IMR-90 (cell line): ENCODE results near the gene ITGA1. TPM values are rescaled to one million over a fixed set of nuclear protein-coding genes. Genes with fewer than 3 reads are reported as not detected.
A peak's percentile ranks its signal among the peaks of the same experiment; 100 is the strongest.

Experiments
- ATAC-seq: fragments of 200-7000 bp; cut with Tn5 transposase; 2 replicates; pipeline ENCODE4 v1.9.1; 2020; ENCODE audit warnings: low read depth, mild to moderate bottlenecking, moderate library complexity
- BruUV-seq: library from RNA; stranded (reverse); fragments of 400-500 nt; replicated peaks from 2 replicates; lab custom pipeline; 2021; lab: Mats Ljungman, UMichigan
- CTCF ChIA-PET: fragments of 300-600 bp; formaldehyde crosslinking; extraction: SDS; loops from one replicate; lab custom pipeline; 2021; ENCODE audit warnings: antibody characterized with exemption; lab: Yijun Ruan, JAX
- POLR2A ChIA-PET: fragments of 300-600 bp; sonication (Branson Sonifier 250); formaldehyde crosslinking; loops from one replicate; lab custom pipeline; 2022; ENCODE audit warnings: antibody characterized with exemption; ENCODE audit not compliant: unreplicated experiment; lab: Charles Lee
- DNase-seq: peaks from one replicate; pipeline ENCODE4 v3.0.0; 2013
- H2AFZ ChIP-seq: replicated peaks from 2 replicates; pipeline ENCODE3; 2013; ENCODE audit warnings: low read length, mild to moderate bottlenecking; ENCODE audit not compliant: poor library complexity
- H2AK5ac ChIP-seq: 2 replicates; pipeline ENCODE4 v1.6.1; 2013; ENCODE audit warnings: low read depth, low read length, inconsistent platforms
- H2AK9ac ChIP-seq: replicated peaks from 2 replicates; pipeline ENCODE3; 2013; ENCODE audit warnings: mild to moderate bottlenecking, low read depth, low read length, moderate library complexity; ENCODE audit not compliant: poor library complexity
- H2BK120ac ChIP-seq: 2 replicates; pipeline ENCODE4 v1.6.1; 2013; ENCODE audit warnings: low read depth, low read length, inconsistent platforms
- H2BK15ac ChIP-seq: 3 replicates; pipeline ENCODE4 v1.6.1; 2013; ENCODE audit warnings: low read depth, low read length, inconsistent platforms
- H2BK20ac ChIP-seq: 2 replicates; pipeline ENCODE4 v1.6.1; 2013; ENCODE audit warnings: low read depth, mild to moderate bottlenecking, inconsistent platforms, low read length, moderate library complexity
- H2BK5ac ChIP-seq: 2 replicates; pipeline ENCODE4 v1.6.1; 2013; ENCODE audit warnings: mild to moderate bottlenecking, low read depth, low read length, inconsistent platforms; ENCODE audit not compliant: poor library complexity, severe bottlenecking
- H3K14ac ChIP-seq: replicated peaks from 2 replicates; pipeline ENCODE4 v1.6.1; 2013; ENCODE audit warnings: low read depth, low read length, inconsistent platforms
- H3K18ac ChIP-seq: 2 replicates; pipeline ENCODE4 v1.6.1; 2013; ENCODE audit warnings: low read depth, low read length, control low read depth
- H3K23ac ChIP-seq: 2 replicates; pipeline ENCODE4 v1.6.1; 2013; ENCODE audit warnings: low read depth, low read length, inconsistent platforms
- H3K27ac ChIP-seq: 2 replicates; pipeline ENCODE4 v1.5.1; 2013; ENCODE audit warnings: mild to moderate bottlenecking, control low read depth, low read length; ENCODE audit not compliant: insufficient read depth
- H3K27me3 ChIP-seq: 2 replicates; pipeline ENCODE4 v1.6.1; 2013; ENCODE audit warnings: low read length; ENCODE audit not compliant: control insufficient read depth, insufficient read depth
- H3K36me3 ChIP-seq: 2 replicates; pipeline ENCODE4 v1.6.1; 2013; ENCODE audit warnings: low read length, mixed read lengths; ENCODE audit not compliant: control insufficient read depth, insufficient read depth
- H3K4ac ChIP-seq: 2 replicates; pipeline ENCODE4 v1.6.1; 2013; ENCODE audit warnings: low read depth, low read length, inconsistent platforms
- H3K4me1 ChIP-seq: 2 replicates; pipeline ENCODE4 v1.6.1; 2013; ENCODE audit warnings: low read length, mixed read lengths; ENCODE audit not compliant: control insufficient read depth, insufficient read depth
- H3K4me2 ChIP-seq: 2 replicates; pipeline ENCODE4 v1.6.1; 2013; ENCODE audit warnings: low read depth, mild to moderate bottlenecking, control low read depth, low read length, moderate library complexity
- H3K4me3 ChIP-seq: 2 replicates; pipeline ENCODE4 v1.5.1; 2013; ENCODE audit warnings: low read depth, mild to moderate bottlenecking, control low read depth, low read length, moderate library complexity; ENCODE audit not compliant: insufficient read depth
- H3K56ac ChIP-seq: 2 replicates; pipeline ENCODE4 v1.6.1; 2013; ENCODE audit warnings: low read length, inconsistent platforms; ENCODE audit not compliant: insufficient read depth; ENCODE audit errors: extremely low read depth
- H3K79me1 ChIP-seq, 2 experiments: 2 replicates each; pipeline ENCODE4 v1.6.1; 2013; ENCODE audit warnings: low read length in 2 of 2, inconsistent platforms in 1 of 2, low read depth in 1 of 2
- H3K9ac ChIP-seq: 2 replicates; pipeline ENCODE4 v1.6.1; 2013; ENCODE audit warnings: low read depth, low read length, control low read depth
- H3K9me1 ChIP-seq: 2 replicates; pipeline ENCODE4 v1.6.1; 2013; ENCODE audit warnings: low read length, inconsistent platforms; ENCODE audit not compliant: insufficient read depth
- H3K9me3 ChIP-seq: 2 replicates; pipeline ENCODE4 v1.6.1; 2013; ENCODE audit warnings: low read length; ENCODE audit not compliant: control insufficient read depth, insufficient read depth
- H4K20me1 ChIP-seq: 2 replicates; pipeline ENCODE4 v1.6.1; 2013; ENCODE audit warnings: low read length, inconsistent platforms; ENCODE audit not compliant: insufficient read depth
- H4K5ac ChIP-seq: 2 replicates; pipeline ENCODE4 v1.6.1; 2013; ENCODE audit warnings: mild to moderate bottlenecking, low read depth, low read length, control low read depth
- H4K8ac ChIP-seq, 2 experiments: 2 replicates each; pipeline ENCODE4 v1.6.1; 2013; ENCODE audit warnings: low read depth in 2 of 2, low read length in 2 of 2, control low read depth in 1 of 2, inconsistent platforms in 1 of 2
- H4K91ac ChIP-seq: 2 replicates; pipeline ENCODE4 v1.6.1; 2013; ENCODE audit warnings: low read depth, low read length, inconsistent platforms; ENCODE audit not compliant: insufficient read depth
- CEBPB ChIP-seq: IDR thresholded peaks from 2 replicates; pipeline ENCODE4 v1.6.1; 2012; ENCODE audit warnings: low read depth, low read length, improper control_type of control experiment
- FOS ChIP-seq: fragments of 150-350 bp; IDR thresholded peaks from 2 replicates; pipeline ENCODE4 v1.6.1; 2016; ENCODE audit warnings: low read depth, low read length
- MAZ ChIP-seq: IDR thresholded peaks from 2 replicates; pipeline ENCODE4 v1.6.1; 2012; ENCODE audit warnings: low read depth, mild to moderate bottlenecking, low read length, improper control_type of control experiment, moderate library complexity, borderline replicate concordance
- WGBS, 2 experiments: methylation state at CpG; one replicate each; pipeline versions ENCODE4 v1.1.5 to v1.1.7; 2013; ENCODE audit warnings: missing lambda C conversion rate in 2 of 2; ENCODE audit not compliant: insufficient read length in 1 of 2; ENCODE audit errors: extremely low coverage in 2 of 2; 5-methylcytosine and 5-hydroxymethylcytosine counted together
- dilution Hi-C: fragments of 300-500 bp; cut with HindIII; formaldehyde crosslinking; loops from one replicate; pipeline ENCODE4 v1.14.3; 2018; ENCODE audit warnings: low sequenced_read_pairs; ENCODE audit not compliant: unreplicated experiment
- in situ Hi-C: fragments of 300-500 bp; cut with MboI; formaldehyde crosslinking; loops from 3 replicates; pipeline ENCODE4 v1.14.3; 2019; ENCODE audit warnings: low sequenced_read_pairs, inconsistent platforms, mixed read lengths
- intact Hi-C: fragments of 100-400 bp; cut with micrococcal nuclease; formaldehyde crosslinking; loops from 2 replicates; pipeline ENCODE4 v1.10.0; 2022
- polyA plus RNA-seq, 3 experiments: library from polyadenylated mRNA; depleted of rRNA; stranded (reverse); fragments of >200 nt; gene quantifications; 2 replicates each; pipeline ENCODE4 v1.2.3, GENCODE V29; 2012; ENCODE audit warnings: low replicate concordance in 1 of 3
- total RNA-seq: library from RNA; depleted of rRNA; stranded (reverse); fragments of >200 nt; gene quantifications from 2 replicates; pipeline ENCODE4 v1.2.3, GENCODE V29; 2012

The ITGA1 gene
- total and polyA plus RNA-seq, 2 of the 4 experiments (the other 2 are of a cell fraction), result 22.3 to 95.2 TPM

GRCh38 chr5:52854949-52855348 lies 67.2 kb downstream of the ITGA1 start:
- DNase-seq (no peak), ATAC-seq (no peak)
- H3K79me1 ChIP-seq, result peaks cover 16 to 48% of the 10 kb centered on the region in 2 experiments
- CTCF ChIA-PET, result interaction anchor here (0.6 to 1.7 kb wide), 2 partner anchors 28 to 61 kb away, joined by 4 to 5 read pairs; no protein-coding TSS in a partner anchor
- no TSS peak for BruUV-seq
- H3K4me2 ChIP-seq, result no peak overlapping the region
- peaks cover 19% of the 10 kb centered on the region for H3K4me1 ChIP-seq
- peaks cover 4% of the 10 kb centered on the region; the same call in 1 of the 2 replicates for H3K9me1 ChIP-seq
- peak overlapping the region; percentile 95 for H3K18ac ChIP-seq
- peak overlapping the region; percentile 3; the same call in 1 of the 3 replicates for H2BK15ac ChIP-seq
- in situ Hi-C loops, result no loop called here
- H3K27me3 ChIP-seq, result no peaks in the 10 kb centered on the region
- intact Hi-C loops, result no loop called here
- no peak overlapping the region for H3K4me3 ChIP-seq
- POLR2A ChIA-PET, result no interaction called here
- H4K20me1 ChIP-seq, result no peaks in the 10 kb centered on the region
- H2AK9ac ChIP-seq, result no peak overlapping the region
- H2BK5ac ChIP-seq, result peak overlapping the region; percentile 98
- H3K9me3 ChIP-seq, result no peaks in the 10 kb centered on the region
- TF ChIP-seq CEBPB (no peak), FOS (no peak), MAZ (no peak)
- H3K56ac ChIP-seq, result peak overlapping the region; percentile 66
- H4K8ac ChIP-seq, result peak overlapping the region; percentile 81 to 89; a peak in 3 of 4 replicates
- H3K14ac ChIP-seq, result peak overlapping the region; percentile 93
- H2BK20ac ChIP-seq, result peak overlapping the region; percentile 88
- peak overlapping the region; percentile 94 for H2BK120ac ChIP-seq
- dilution Hi-C loops, result no loop called here
- no peak overlapping the region for H2AFZ ChIP-seq
- H4K5ac ChIP-seq, result peak overlapping the region; percentile 83; the same call in 1 of the 2 replicates
- no CpG with 5 or more reads among the region's 2 CpGs for WGBS, 2 experiments
- H3K36me3 ChIP-seq, result peaks cover 4% of the 10 kb centered on the region
- peak overlapping the region; percentile 93 for H3K23ac ChIP-seq
- H3K27ac ChIP-seq, result peak overlapping the region; percentile 43; the same call in 1 of the 2 replicates
- no peak overlapping the region for H3K9ac ChIP-seq
- peak overlapping the region; percentile 92 for H3K4ac ChIP-seq
- H4K91ac ChIP-seq, result peak overlapping the region; percentile 80
- peak overlapping the region; percentile 59 for H2AK5ac ChIP-seq
